IMR-90 (cell line): ENCODE results near the gene DDIAS. TPM values are rescaled to one million over a fixed set of nuclear protein-coding genes. Genes with fewer than 3 reads are reported as not detected.

Experiments used
- ATAC-seq: fragments of 200-7000 bp; cut with Tn5 transposase; 2 replicates; pipeline ENCODE4 v1.9.1; 2020; ENCODE audit warnings: low read depth, mild to moderate bottlenecking, moderate library complexity
- BruUV-seq: library from RNA; stranded (reverse); fragments of 400-500 nt; replicated peaks from 2 replicates; lab custom pipeline; 2021; lab: Mats Ljungman, UMichigan
- CTCF ChIA-PET: fragments of 300-600 bp; formaldehyde crosslinking; extraction: SDS; loops from one replicate; lab custom pipeline; 2021; ENCODE audit warnings: antibody characterized with exemption; lab: Yijun Ruan, JAX
- POLR2A ChIA-PET: fragments of 300-600 bp; sonication (Branson Sonifier 250); formaldehyde crosslinking; loops from one replicate; lab custom pipeline; 2022; ENCODE audit warnings: antibody characterized with exemption; ENCODE audit not compliant: unreplicated experiment; lab: Charles Lee
- DNase-seq: peaks from one replicate; pipeline ENCODE4 v3.0.0; 2013
- H2AFZ ChIP-seq: replicated peaks from 2 replicates; pipeline ENCODE3; 2013; ENCODE audit warnings: low read length, mild to moderate bottlenecking; ENCODE audit not compliant: poor library complexity
- H2AK5ac ChIP-seq: 2 replicates; pipeline ENCODE4 v1.6.1; 2013; ENCODE audit warnings: low read depth, low read length, inconsistent platforms
- H2AK9ac ChIP-seq: replicated peaks from 2 replicates; pipeline ENCODE3; 2013; ENCODE audit warnings: mild to moderate bottlenecking, low read depth, low read length, moderate library complexity; ENCODE audit not compliant: poor library complexity
- H2BK120ac ChIP-seq: 2 replicates; pipeline ENCODE4 v1.6.1; 2013; ENCODE audit warnings: low read depth, low read length, inconsistent platforms
- H2BK15ac ChIP-seq: 3 replicates; pipeline ENCODE4 v1.6.1; 2013; ENCODE audit warnings: low read depth, low read length, inconsistent platforms
- H2BK20ac ChIP-seq: 2 replicates; pipeline ENCODE4 v1.6.1; 2013; ENCODE audit warnings: low read depth, mild to moderate bottlenecking, inconsistent platforms, low read length, moderate library complexity
- H2BK5ac ChIP-seq: 2 replicates; pipeline ENCODE4 v1.6.1; 2013; ENCODE audit warnings: mild to moderate bottlenecking, low read depth, low read length, inconsistent platforms; ENCODE audit not compliant: poor library complexity, severe bottlenecking
- H3K14ac ChIP-seq: replicated peaks from 2 replicates; pipeline ENCODE4 v1.6.1; 2013; ENCODE audit warnings: low read depth, low read length, inconsistent platforms
- H3K18ac ChIP-seq: 2 replicates; pipeline ENCODE4 v1.6.1; 2013; ENCODE audit warnings: low read depth, low read length, control low read depth
- H3K23ac ChIP-seq: 2 replicates; pipeline ENCODE4 v1.6.1; 2013; ENCODE audit warnings: low read depth, low read length, inconsistent platforms
- H3K27ac ChIP-seq: 2 replicates; pipeline ENCODE4 v1.5.1; 2013; ENCODE audit warnings: mild to moderate bottlenecking, control low read depth, low read length; ENCODE audit not compliant: insufficient read depth
- H3K27me3 ChIP-seq: 2 replicates; pipeline ENCODE4 v1.6.1; 2013; ENCODE audit warnings: low read length; ENCODE audit not compliant: control insufficient read depth, insufficient read depth
- H3K36me3 ChIP-seq: 2 replicates; pipeline ENCODE4 v1.6.1; 2013; ENCODE audit warnings: low read length, mixed read lengths; ENCODE audit not compliant: control insufficient read depth, insufficient read depth
- H3K4ac ChIP-seq: 2 replicates; pipeline ENCODE4 v1.6.1; 2013; ENCODE audit warnings: low read depth, low read length, inconsistent platforms
- H3K4me1 ChIP-seq: 2 replicates; pipeline ENCODE4 v1.6.1; 2013; ENCODE audit warnings: low read length, mixed read lengths; ENCODE audit not compliant: control insufficient read depth, insufficient read depth
- H3K4me2 ChIP-seq: 2 replicates; pipeline ENCODE4 v1.6.1; 2013; ENCODE audit warnings: low read depth, mild to moderate bottlenecking, control low read depth, low read length, moderate library complexity
- H3K4me3 ChIP-seq: 2 replicates; pipeline ENCODE4 v1.5.1; 2013; ENCODE audit warnings: low read depth, mild to moderate bottlenecking, control low read depth, low read length, moderate library complexity; ENCODE audit not compliant: insufficient read depth
- H3K56ac ChIP-seq: 2 replicates; pipeline ENCODE4 v1.6.1; 2013; ENCODE audit warnings: low read length, inconsistent platforms; ENCODE audit not compliant: insufficient read depth; ENCODE audit errors: extremely low read depth
- H3K79me1 ChIP-seq, 2 experiments: 2 replicates each; pipeline ENCODE4 v1.6.1; 2013; ENCODE audit warnings: low read length in 2 of 2, inconsistent platforms in 1 of 2, low read depth in 1 of 2
- H3K9ac ChIP-seq: 2 replicates; pipeline ENCODE4 v1.6.1; 2013; ENCODE audit warnings: low read depth, low read length, control low read depth
- H3K9me1 ChIP-seq: 2 replicates; pipeline ENCODE4 v1.6.1; 2013; ENCODE audit warnings: low read length, inconsistent platforms; ENCODE audit not compliant: insufficient read depth
- H3K9me3 ChIP-seq: 2 replicates; pipeline ENCODE4 v1.6.1; 2013; ENCODE audit warnings: low read length; ENCODE audit not compliant: control insufficient read depth, insufficient read depth
- H4K20me1 ChIP-seq: 2 replicates; pipeline ENCODE4 v1.6.1; 2013; ENCODE audit warnings: low read length, inconsistent platforms; ENCODE audit not compliant: insufficient read depth
- H4K5ac ChIP-seq: 2 replicates; pipeline ENCODE4 v1.6.1; 2013; ENCODE audit warnings: mild to moderate bottlenecking, low read depth, low read length, control low read depth
- H4K8ac ChIP-seq, 2 experiments: 2 replicates each; pipeline ENCODE4 v1.6.1; 2013; ENCODE audit warnings: low read depth in 2 of 2, low read length in 2 of 2, control low read depth in 1 of 2, inconsistent platforms in 1 of 2
- H4K91ac ChIP-seq: 2 replicates; pipeline ENCODE4 v1.6.1; 2013; ENCODE audit warnings: low read depth, low read length, inconsistent platforms; ENCODE audit not compliant: insufficient read depth
- SMC3 ChIP-seq: fragments of 150-350 bp; IDR thresholded peaks from 2 replicates; pipeline ENCODE4 v1.6.1; 2016; ENCODE audit warnings: low read depth, mild to moderate bottlenecking, antibody characterized with exemption, low read length, moderate library complexity
- WGBS, 2 experiments: methylation state at CpG; one replicate each; pipeline versions ENCODE4 v1.1.5 to v1.1.7; 2013; ENCODE audit warnings: missing lambda C conversion rate in 2 of 2; ENCODE audit not compliant: insufficient read length in 1 of 2; ENCODE audit errors: extremely low coverage in 2 of 2; 5-methylcytosine and 5-hydroxymethylcytosine counted together
- dilution Hi-C: fragments of 300-500 bp; cut with HindIII; formaldehyde crosslinking; loops from one replicate; pipeline ENCODE4 v1.14.3; 2018; ENCODE audit warnings: low sequenced_read_pairs; ENCODE audit not compliant: unreplicated experiment
- in situ Hi-C: fragments of 300-500 bp; cut with MboI; formaldehyde crosslinking; loops from 3 replicates; pipeline ENCODE4 v1.14.3; 2019; ENCODE audit warnings: low sequenced_read_pairs, inconsistent platforms, mixed read lengths
- intact Hi-C: fragments of 100-400 bp; cut with micrococcal nuclease; formaldehyde crosslinking; loops from 2 replicates; pipeline ENCODE4 v1.10.0; 2022
- polyA plus RNA-seq, 3 experiments: library from polyadenylated mRNA; depleted of rRNA; stranded (reverse); fragments of >200 nt; gene quantifications; 2 replicates each; pipeline ENCODE4 v1.2.3, GENCODE V29; 2012; ENCODE audit warnings: low replicate concordance in 1 of 3
- total RNA-seq: library from RNA; depleted of rRNA; stranded (reverse); fragments of >200 nt; gene quantifications from 2 replicates; pipeline ENCODE4 v1.2.3, GENCODE V29; 2012
- TF ChIP-seq, protein P1 (sequence below): fragments of 150-350 bp; IDR thresholded peaks from 2 replicates; pipeline ENCODE4 v1.6.1; 2017; ENCODE audit warnings: mild to moderate bottlenecking, antibody characterized with exemption, low read length, low read depth

Gene DDIAS
- total and polyA plus RNA-seq, 2 of the 4 experiments (the other 2 are of a cell fraction), result 4.3 to 15.8 TPM

- Histone ChIP-seq H3K4ac (no peak overlapping the region), H3K4me2 (no peak overlapping the region), H3K9ac (no peak overlapping the region), H2BK15ac (no peak overlapping the region), H2AK9ac (no peak overlapping the region), H3K14ac (no peak overlapping the region), H2BK20ac (no peak overlapping the region), H3K23ac (no peak overlapping the region), H3K9me1 (0 out of 2 replicates have a peak, but pooled peaks cover 5% of the 10 kb centered on the region), H4K8ac (no peak overlapping the region), H3K56ac (no peak overlapping the region), H2BK5ac (no peak overlapping the region), H4K5ac (no peak overlapping the region), H3K27ac (no peak overlapping the region), H4K20me1 (no peaks in the 10 kb centered on the region), H2AFZ (no peak overlapping the region), H3K4me3 (no peak overlapping the region), H3K36me3 (no peaks in the 10 kb centered on the region), H3K79me1 (peaks cover 20 to 23% of the 10 kb centered on the region in 2 experiments), H3K18ac (no peak overlapping the region), H3K9me3 (no peaks in the 10 kb centered on the region), H3K27me3 (no peaks in the 10 kb centered on the region), H2BK120ac (no peak overlapping the region), H4K91ac (no peak overlapping the region), H3K4me1 (0 out of 2 replicates have a peak, but pooled peaks cover 1% of the 10 kb centered on the region), H2AK5ac (no peak overlapping the region)
- dilution Hi-C loops (no loop called here), intact Hi-C loops (no loop called here), in situ Hi-C loops (no loop called here)
- no TSS peak for BruUV-seq
- ChIA-PET CTCF (interaction anchor here (1.8 kb wide), 1 partner anchor 29 kb away, joined by 8 read pairs; no protein-coding TSS in a partner anchor), POLR2A (no interaction called here)
- DNase-seq (no peak), ATAC-seq (no peak)
- WGBS, 2 experiments, result no CpG with 5 or more reads among the region's 6 CpGs
- TF ChIP-seq SMC3, result no peak
- TF ChIP-seq, protein P1, sequence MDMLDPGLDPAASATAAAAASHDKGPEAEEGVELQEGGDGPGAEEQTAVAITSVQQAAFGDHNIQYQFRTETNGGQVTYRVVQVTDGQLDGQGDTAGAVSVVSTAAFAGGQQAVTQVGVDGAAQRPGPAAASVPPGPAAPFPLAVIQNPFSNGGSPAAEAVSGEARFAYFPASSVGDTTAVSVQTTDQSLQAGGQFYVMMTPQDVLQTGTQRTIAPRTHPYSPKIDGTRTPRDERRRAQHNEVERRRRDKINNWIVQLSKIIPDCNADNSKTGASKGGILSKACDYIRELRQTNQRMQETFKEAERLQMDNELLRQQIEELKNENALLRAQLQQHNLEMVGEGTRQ, result no peak
These were observed 5.4 kb upstream of the DDIAS start for GRCh38 chr11:82896183-82896582.
